Bronchus fibroblast of lung (primary cell): Measurements from ENCODE around the gene SP7. TPM values are rescaled to one million over a fixed set of nuclear protein-coding genes. Genes with fewer than 3 reads are reported as not detected.

ENCODE experiments used
- total RNA-seq: library from RNA; depleted of rRNA; stranded (reverse); fragments of >200 nt; gene quantifications from 2 replicates; pipeline ENCODE4 v1.2.3, GENCODE V29; 2015

The SP7 gene
- total RNA-seq = not detected in 2 replicates

DNA sequence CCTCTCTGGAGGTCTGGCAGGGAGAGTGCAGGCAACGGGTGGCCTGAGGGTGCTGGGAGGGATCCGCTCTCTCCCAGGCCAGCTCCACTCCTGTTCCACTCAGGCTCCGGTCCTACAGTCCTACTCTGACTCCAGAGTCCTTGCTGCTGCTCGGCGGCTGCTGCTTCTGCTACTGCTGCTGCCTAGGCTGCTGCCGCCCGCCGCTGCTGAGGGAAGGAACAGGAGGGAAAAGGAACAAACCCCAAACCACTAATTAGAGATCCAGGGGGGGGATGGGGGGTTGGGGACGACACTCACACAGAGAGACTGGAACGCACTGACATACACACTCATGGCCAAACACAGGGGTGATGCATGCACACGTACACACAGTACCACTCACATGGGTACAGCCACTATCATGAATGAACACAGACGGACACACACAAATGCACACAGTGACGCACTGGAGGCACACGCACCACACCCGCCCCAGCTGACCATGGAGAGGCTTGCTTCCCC, at the start of gene SP7:
Gene SP7 (minus strand): TSS at position 174 of the 501 bp plus-strand sequence. CDS start 708 bp downstream, outside the sequence.

DNA sequence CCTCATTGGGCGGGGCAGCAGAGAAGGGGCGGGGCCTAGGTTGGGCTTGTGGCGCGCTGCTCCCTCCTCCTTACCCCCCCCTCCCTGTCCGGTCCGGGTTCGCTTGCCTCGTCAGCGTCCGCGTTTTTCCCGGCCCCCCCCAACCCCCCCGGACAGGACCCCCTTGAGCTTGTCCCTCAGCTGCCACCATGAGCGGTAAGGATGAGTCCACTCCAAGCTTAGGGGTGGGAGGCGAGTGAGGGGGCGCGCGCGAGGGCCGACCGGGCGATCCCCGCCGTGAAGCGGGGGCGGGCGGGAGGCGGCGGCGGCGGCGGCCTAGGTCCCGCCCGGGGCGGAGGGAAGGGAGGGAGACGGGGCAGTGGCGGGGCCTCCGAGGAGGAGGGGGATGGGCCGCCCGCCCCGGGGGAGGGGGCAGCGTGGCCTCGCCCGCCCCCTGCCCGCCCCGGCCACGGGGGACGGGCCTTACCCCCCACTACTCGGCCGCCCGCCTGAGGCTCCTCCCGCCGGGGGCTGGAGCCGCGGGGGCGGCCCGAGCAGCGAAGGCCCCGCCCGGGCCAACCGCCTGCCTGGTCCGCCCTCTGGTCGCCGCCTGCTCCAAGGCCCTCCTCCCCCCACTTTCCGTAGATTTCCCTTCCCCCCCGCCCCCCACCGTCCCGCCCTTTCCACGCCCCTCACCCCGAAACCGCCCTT, 44.1 kb upstream of the SP7 start, which contains the start of gene SP1:
Gene SP1 (plus strand): TSS at position 73 of the 690 bp plus-strand sequence. CDS start 116 bp downstream, at position 189.

DNA sequence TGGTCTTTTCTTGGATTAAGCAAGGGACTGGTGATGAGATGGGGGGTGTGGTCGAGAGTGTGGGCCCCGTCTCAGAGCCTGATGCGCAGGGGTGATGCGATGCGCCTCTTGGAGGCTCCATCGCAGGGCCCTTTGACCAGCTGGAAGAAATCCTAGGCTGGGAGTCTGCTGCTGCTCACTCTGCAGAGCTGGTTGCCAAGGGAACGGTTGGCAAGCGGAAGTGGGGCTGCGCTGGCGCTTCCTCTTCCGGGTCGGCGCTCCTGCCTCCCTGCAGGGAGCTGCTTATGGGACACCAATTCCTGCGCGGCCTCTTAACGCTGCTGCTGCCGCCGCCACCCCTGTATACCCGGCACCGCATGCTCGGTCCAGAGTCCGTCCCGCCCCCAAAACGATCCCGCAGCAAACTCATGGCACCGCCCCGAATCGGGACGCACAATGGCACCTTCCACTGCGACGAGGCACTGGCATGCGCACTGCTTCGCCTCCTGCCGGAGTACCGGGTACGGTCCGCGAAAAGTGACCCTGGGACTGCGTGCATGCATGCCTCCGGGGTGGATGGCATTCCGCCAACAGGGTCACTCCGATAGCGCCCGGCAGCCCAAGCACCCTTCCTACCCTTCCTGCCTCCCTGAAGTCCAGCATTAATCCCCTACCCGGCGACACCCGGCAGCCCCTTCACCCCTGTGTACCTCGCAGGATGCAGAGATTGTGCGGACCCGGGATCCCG, 36.5 kb downstream of the SP7 start, which contains the start of gene MYG1:
Gene MYG1 (plus strand): TSS at position 242 of the 727 bp plus-strand sequence. CDS start 43 bp downstream, at position 285.

DNA sequence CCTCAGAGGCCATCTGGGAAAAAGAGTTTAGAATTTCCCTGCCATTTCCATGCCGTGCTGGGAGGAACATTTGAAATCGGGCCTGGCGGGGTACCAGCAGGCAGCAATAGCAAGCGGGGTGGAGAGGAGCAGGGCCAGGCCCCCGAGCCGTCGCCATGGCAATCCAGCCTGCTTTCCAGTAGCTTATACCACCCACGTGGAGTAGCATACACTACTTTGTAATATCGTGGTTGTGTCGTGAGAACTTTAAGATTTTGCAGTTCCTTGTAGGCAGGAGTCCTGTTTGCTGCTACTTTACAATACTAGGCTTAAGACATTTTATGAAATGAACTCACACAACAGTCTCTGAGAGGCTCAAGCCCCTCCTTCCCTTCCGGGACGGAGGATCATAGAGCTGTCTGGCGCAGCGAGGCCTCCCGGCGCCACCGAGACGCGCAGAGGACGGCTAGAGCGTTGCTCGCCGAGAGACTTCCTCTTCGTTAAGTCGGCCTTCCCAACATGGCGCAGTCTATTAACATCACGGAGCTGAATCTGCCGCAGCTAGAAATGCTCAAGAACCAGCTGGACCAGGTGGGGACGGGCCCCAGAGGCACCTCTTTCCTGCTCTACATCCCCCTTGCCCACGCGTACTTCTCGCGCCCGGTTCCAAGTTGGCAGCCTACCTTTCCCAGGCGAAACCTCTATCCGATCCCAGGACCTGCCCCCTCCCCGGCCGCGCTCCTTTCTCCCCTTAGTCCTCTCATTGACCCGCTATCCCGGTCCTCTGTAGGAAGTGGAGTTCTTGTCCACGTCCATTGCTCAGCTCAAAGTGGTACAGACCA, 40.9 kb downstream of the SP7 start, which contains the start of gene PFDN5:
Gene PFDN5 (plus strand): TSS at position 473 of the 821 bp plus-strand sequence. CDS start 26 bp downstream, at position 499.

Other genes with a start within 250 kb of the SP7 start
- gene IGFBP6, start 238.7 kb downstream of the SP7 start, total RNA-seq = 632 and 635 TPM in 2 replicates
- gene SOAT2, start 232.9 kb downstream of the SP7 start, total RNA-seq = under 0.01 TPM in 1 of 2 replicates, not detected in the other
- 5.2 and 5.9 TPM in 2 replicates for gene ZNF740, start 155.6 kb downstream of the SP7 start, total RNA-seq
- 4.2 and 5.4 TPM in 2 replicates for gene CSAD, start 155.4 kb downstream of the SP7 start, total RNA-seq
- under 0.01 TPM in 2 replicates for gene ITGB7, start 129.1 kb downstream of the SP7 start, total RNA-seq
- gene RARG, start 104.1 kb downstream of the SP7 start, total RNA-seq = 27.4 and 32.1 TPM in 2 replicates
- 12.4 and 13.2 TPM in 2 replicates for gene ESPL1, start 68.1 kb downstream of the SP7 start, total RNA-seq
- 364 and 411 TPM in 2 replicates for gene PFDN5, start 40.8 kb downstream of the SP7 start, total RNA-seq
- gene MYG1, start 36.7 kb downstream of the SP7 start, total RNA-seq = 73.4 and 73.5 TPM in 2 replicates
- gene AAAS, start 14.7 kb downstream of the SP7 start, total RNA-seq = 95.6 and 105 TPM in 2 replicates
- 32.4 and 34.3 TPM in 2 replicates for gene SP1, start 43.8 kb upstream of the SP7 start, total RNA-seq
- not detected in 2 replicates for gene AMHR2, start 87.5 kb upstream of the SP7 start, total RNA-seq
- gene PRR13, start 105.4 kb upstream of the SP7 start, total RNA-seq = 115 and 126 TPM in 2 replicates
- 125 and 136 TPM in 2 replicates for gene PCBP2, start 115.7 kb upstream of the SP7 start, total RNA-seq
- 17.1 and 18.7 TPM in 2 replicates for gene MAP3K12, start 163.1 kb upstream of the SP7 start, total RNA-seq
- 48.2 and 48.4 TPM in 2 replicates for gene TARBP2, start 164.9 kb upstream of the SP7 start, total RNA-seq
- not detected in 2 replicates for gene NPFF, start 171.1 kb upstream of the SP7 start, total RNA-seq